Measurements from ENCODE around the gene AQP7.

DNA sequence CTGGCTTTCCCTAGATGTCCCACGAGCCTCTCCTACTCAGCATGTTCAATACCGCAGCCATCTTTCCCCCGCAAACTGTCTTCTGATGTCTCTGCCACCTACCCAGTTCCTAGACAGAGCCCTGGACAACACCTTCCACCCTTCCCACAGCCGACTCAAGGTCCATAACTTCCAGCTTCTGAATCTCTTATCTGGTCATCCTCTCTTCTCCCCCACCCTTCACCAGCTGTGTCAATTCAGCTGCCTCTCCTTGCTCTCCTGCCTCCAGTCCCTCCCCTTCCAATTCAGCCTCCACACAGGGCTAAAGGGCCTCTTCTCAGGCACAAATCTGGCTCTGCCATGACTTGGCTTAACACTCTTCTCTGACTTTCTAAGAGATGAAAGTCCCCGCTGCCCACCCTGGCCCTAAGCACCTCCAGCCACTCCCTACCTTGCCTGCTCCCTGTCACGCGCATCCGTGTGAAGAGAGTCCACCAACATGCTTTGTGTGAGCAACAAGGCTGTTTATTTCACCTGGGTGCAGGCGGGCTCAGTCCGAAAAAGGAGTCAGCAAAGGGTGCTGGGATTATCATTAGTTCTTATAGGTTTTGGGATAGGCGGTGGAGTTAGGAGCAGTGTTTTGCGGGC, 25.2 kb downstream of the AQP7 start:
- TF ChIP-seq, protein P1, sequence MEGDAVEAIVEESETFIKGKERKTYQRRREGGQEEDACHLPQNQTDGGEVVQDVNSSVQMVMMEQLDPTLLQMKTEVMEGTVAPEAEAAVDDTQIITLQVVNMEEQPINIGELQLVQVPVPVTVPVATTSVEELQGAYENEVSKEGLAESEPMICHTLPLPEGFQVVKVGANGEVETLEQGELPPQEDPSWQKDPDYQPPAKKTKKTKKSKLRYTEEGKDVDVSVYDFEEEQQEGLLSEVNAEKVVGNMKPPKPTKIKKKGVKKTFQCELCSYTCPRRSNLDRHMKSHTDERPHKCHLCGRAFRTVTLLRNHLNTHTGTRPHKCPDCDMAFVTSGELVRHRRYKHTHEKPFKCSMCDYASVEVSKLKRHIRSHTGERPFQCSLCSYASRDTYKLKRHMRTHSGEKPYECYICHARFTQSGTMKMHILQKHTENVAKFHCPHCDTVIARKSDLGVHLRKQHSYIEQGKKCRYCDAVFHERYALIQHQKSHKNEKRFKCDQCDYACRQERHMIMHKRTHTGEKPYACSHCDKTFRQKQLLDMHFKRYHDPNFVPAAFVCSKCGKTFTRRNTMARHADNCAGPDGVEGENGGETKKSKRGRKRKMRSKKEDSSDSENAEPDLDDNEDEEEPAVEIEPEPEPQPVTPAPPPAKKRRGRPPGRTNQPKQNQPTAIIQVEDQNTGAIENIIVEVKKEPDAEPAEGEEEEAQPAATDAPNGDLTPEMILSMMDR (IDR thresholded peaks at IDR 0.05; ENCODE audit: borderline replicate concordance, extremely low read depth, low read length, poor library complexity, severe bottlenecking): no peak
- no peak for TF ChIP-seq EZH2 (IDR thresholded peaks at IDR 0.05; ENCODE audit: borderline replicate concordance, low read depth, low read length, severe bottlenecking)
